RWPE2 (cell line): ENCODE results near the gene SOCS4.
"Not testable (repeated sequence)": the region's sequence is repeated elsewhere in the genome, so short reads cannot be mapped to it uniquely, and the experiment has no call there.

Source experiments
- ATAC-seq: fragments of 200-7000 bp; cut with Tn5 transposase; 3 replicates; pipeline ENCODE4 v1.9.1; 2021; ENCODE audit warnings: low read depth
- DNase-seq: peaks from one replicate; pipeline ENCODE4 v3.0.0-alpha.2; 2020; ENCODE audit warnings: low spot score
- H3K27ac ChIP-seq: fragments of 450-650 bp; 2 replicates; pipeline ENCODE4 v1.5.1; 2017; ENCODE audit warnings: mild to moderate bottlenecking; ENCODE audit not compliant: poor library complexity, severe bottlenecking
- H3K27me3 ChIP-seq: fragments of 250-450 bp; sonication (Bioruptor Pico); 2 replicates; pipeline ENCODE4 v1.5.1; 2021; ENCODE audit warnings: mild to moderate bottlenecking, moderate library complexity; ENCODE audit not compliant: insufficient read depth, poor library complexity, severe bottlenecking
- H3K36me3 ChIP-seq: fragments of 250-450 bp; sonication (Bioruptor Pico); 2 replicates; pipeline ENCODE4 v1.5.1; 2020; ENCODE audit warnings: low read depth, mild to moderate bottlenecking, moderate library complexity
- H3K4me1 ChIP-seq: fragments of 250-450 bp; sonication (Bioruptor Pico); 2 replicates; pipeline ENCODE4 v1.5.1; 2021; ENCODE audit warnings: mild to moderate bottlenecking, moderate library complexity; ENCODE audit not compliant: insufficient read depth, poor library complexity, severe bottlenecking
- H3K4me3 ChIP-seq: fragments of 250-450 bp; sonication (Bioruptor Pico); 2 replicates; pipeline ENCODE4 v1.5.1; 2021; ENCODE audit warnings: mild to moderate bottlenecking, moderate library complexity; ENCODE audit not compliant: severe bottlenecking
- H3K9me3 ChIP-seq: fragments of 250-450 bp; sonication (Bioruptor Pico); 2 replicates; pipeline ENCODE4 v1.5.1; 2021; ENCODE audit warnings: mild to moderate bottlenecking, moderate library complexity; ENCODE audit not compliant: severe bottlenecking
- CTCF ChIP-seq: fragments of 450-650 bp; IDR thresholded peaks from one replicate; pipeline ENCODE4 v1.5.1; 2017; ENCODE audit warnings: mild to moderate bottlenecking, moderate library complexity; ENCODE audit not compliant: poor library complexity, severe bottlenecking

Gene SOCS4

GRCh38 chr14:55025948-55026347 is 1.1 kb upstream of the SOCS4 start:
- TF ChIP-seq CTCF, result no peak
- peak overlapping the region; percentile 57 for H3K27ac ChIP-seq
- H3K4me1 ChIP-seq, result peaks cover 26% of the 10 kb centered on the region
- peak overlapping the region; percentile 67 for H3K4me3 ChIP-seq
- no peak for ATAC-seq
- no peaks in the 10 kb centered on the region for H3K27me3 ChIP-seq
- H3K9me3 ChIP-seq, result no peaks in the 10 kb centered on the region
- no peak for DNase-seq
- H3K36me3 ChIP-seq, result peaks cover 40% of the 10 kb centered on the region

GRCh38 chr14:55026441-55026792 is 619 bp upstream of the SOCS4 start:
- peaks cover 42% of the 10 kb centered on the region for H3K36me3 ChIP-seq
- no peaks in the 10 kb centered on the region for H3K9me3 ChIP-seq
- no peak for DNase-seq
- no peak for ATAC-seq
- peaks cover 26% of the 10 kb centered on the region for H3K4me1 ChIP-seq
- H3K27ac ChIP-seq, result peak overlapping the region; percentile 57
- H3K27me3 ChIP-seq, result no peaks in the 10 kb centered on the region
- peak overlapping the region; percentile 67 for H3K4me3 ChIP-seq
- TF ChIP-seq CTCF, result no peak

GRCh38 chr14:55028066-55028465 is 1.0 kb downstream of the SOCS4 start:
- H3K9me3 ChIP-seq, result no peaks in the 10 kb centered on the region
- TF ChIP-seq CTCF, result no peak
- H3K27ac ChIP-seq, result peak overlapping the region; percentile 57
- peaks cover 45% of the 10 kb centered on the region for H3K36me3 ChIP-seq
- no peak for DNase-seq
- H3K4me1 ChIP-seq, result peaks cover 26% of the 10 kb centered on the region
- no peaks in the 10 kb centered on the region for H3K27me3 ChIP-seq
- H3K4me3 ChIP-seq, result peak overlapping the region; percentile 67
- no peak for ATAC-seq

GRCh38 chr14:55028476-55028875 is 1.4 kb downstream of the SOCS4 start:
- ATAC-seq (no peak), DNase-seq (no peak)
- Histone ChIP-seq H3K4me3 (peak overlapping the region; percentile 67), H3K27me3 (no peaks in the 10 kb centered on the region), H3K27ac (peak overlapping the region; percentile 57), H3K9me3 (no peaks in the 10 kb centered on the region), H3K36me3 (peaks cover 45% of the 10 kb centered on the region), H3K4me1 (peaks cover 26% of the 10 kb centered on the region)
- no peak for TF ChIP-seq CTCF

- H3K4me3 ChIP-seq, result no peak overlapping the region
- DNase-seq (no peak), ATAC-seq (no peak)
- no peak for TF ChIP-seq CTCF
- peaks cover 16% of the 10 kb centered on the region for H3K4me1 ChIP-seq
- H3K27ac ChIP-seq, result no peak overlapping the region
- H3K9me3 ChIP-seq, result no peaks in the 10 kb centered on the region
- no peaks in the 10 kb centered on the region for H3K27me3 ChIP-seq
- H3K36me3 ChIP-seq, result peaks cover 44% of the 10 kb centered on the region
Measured at GRCh38 chr14:55031190-55031589, 4.2 kb downstream of the SOCS4 start.

GRCh38 chr14:55037995-55038394 is 11.0 kb downstream of the SOCS4 start:
- peak; percentile 9; the same call in 1 of the 3 replicates for ATAC-seq
- Histone ChIP-seq H3K4me1 (peaks cover 10% of the 10 kb centered on the region), H3K27ac (peak overlapping the region; percentile 80), H3K36me3 (peaks cover 62% of the 10 kb centered on the region)
- not testable (repeated sequence) for H3K4me3 ChIP-seq, DNase-seq, H3K9me3 ChIP-seq, H3K27me3 ChIP-seq
